Forelimb muscle (tissue), 1 donor: ENCODE data around the gene SKAP1. TPM values are rescaled to one million over a fixed set of nuclear protein-coding genes. Genes with fewer than 3 reads are reported as not detected.
"Not testable (repeated sequence)": the region's sequence is repeated elsewhere in the genome, so short reads cannot be mapped to it uniquely, and the experiment has no call there.

Source experiments
- DNase-seq: peaks from one replicate; pipeline ENCODE4 v3.0.0-alpha.2; 2013; ENCODE audit warnings: low read depth
- polyA plus RNA-seq: library from polyadenylated mRNA; unstranded; fragments of 120-200 nt; gene quantifications from one replicate; pipeline ENCODE4 v1.2.1, GENCODE V29; 2013; ENCODE audit not compliant: insufficient read length

The SKAP1 gene
- polyA plus RNA-seq, 1 donor, result 0.30 TPM

- DNase-seq, result not testable (repeated sequence)
Measured at GRCh38 chr17:48449335-48449734, 19.3 kb upstream of the SKAP1 start.

- DNase-seq, result no peak
Measured at GRCh38 chr17:48445248-48445620, 15.2 kb upstream of the SKAP1 start.

GRCh38 chr17:48444516-48445247 is 14.7 kb upstream of the SKAP1 start:
- DNase-seq, result no peak

GRCh38 chr17:48443712-48444111 is 13.7 kb upstream of the SKAP1 start:
- DNase-seq, result no peak

- DNase-seq, result no peak
Measured at GRCh38 chr17:48442819-48443218, 12.8 kb upstream of the SKAP1 start.

- DNase-seq, result no peak
Measured at GRCh38 chr17:48441862-48442261, 11.8 kb upstream of the SKAP1 start.

GRCh38 chr17:48441231-48441711 is 11.3 kb upstream of the SKAP1 start:
- no peak for DNase-seq

- no peak for DNase-seq
Measured at GRCh38 chr17:48440669-48441068, 10.7 kb upstream of the SKAP1 start.

GRCh38 chr17:48439875-48440505 is 10.0 kb upstream of the SKAP1 start:
- DNase-seq, result no peak

GRCh38 chr17:48439110-48439850 is 9.3 kb upstream of the SKAP1 start:
- DNase-seq, result no peak

- no peak for DNase-seq
Measured at GRCh38 chr17:48438516-48439061, 8.6 kb upstream of the SKAP1 start.

GRCh38 chr17:48433896-48434295 is 3.9 kb upstream of the SKAP1 start:
- DNase-seq, result no peak

GRCh38 chr17:48432820-48433775 is 3.1 kb upstream of the SKAP1 start:
- no peak for DNase-seq

- no peak for DNase-seq
Measured at GRCh38 chr17:48429156-48429555, 858 bp downstream of the SKAP1 start.

- no peak for DNase-seq
Measured at GRCh38 chr17:48427598-48427997, 2.4 kb downstream of the SKAP1 start.

GRCh38 chr17:48426761-48427500 is 3.1 kb downstream of the SKAP1 start:
- no peak for DNase-seq

- no peak for DNase-seq
Measured at GRCh38 chr17:48426019-48426665, 3.9 kb downstream of the SKAP1 start.

- DNase-seq, result not testable (repeated sequence)
Measured at GRCh38 chr17:48422060-48422459, 8.0 kb downstream of the SKAP1 start.

- DNase-seq, result no peak
Measured at GRCh38 chr17:48420823-48421222, 9.2 kb downstream of the SKAP1 start.

GRCh38 chr17:48416971-48417370 is 13.0 kb downstream of the SKAP1 start:
- DNase-seq, result no peak
